ENCODE measurements around the gene PMM2.

The PMM2 gene

DNA sequence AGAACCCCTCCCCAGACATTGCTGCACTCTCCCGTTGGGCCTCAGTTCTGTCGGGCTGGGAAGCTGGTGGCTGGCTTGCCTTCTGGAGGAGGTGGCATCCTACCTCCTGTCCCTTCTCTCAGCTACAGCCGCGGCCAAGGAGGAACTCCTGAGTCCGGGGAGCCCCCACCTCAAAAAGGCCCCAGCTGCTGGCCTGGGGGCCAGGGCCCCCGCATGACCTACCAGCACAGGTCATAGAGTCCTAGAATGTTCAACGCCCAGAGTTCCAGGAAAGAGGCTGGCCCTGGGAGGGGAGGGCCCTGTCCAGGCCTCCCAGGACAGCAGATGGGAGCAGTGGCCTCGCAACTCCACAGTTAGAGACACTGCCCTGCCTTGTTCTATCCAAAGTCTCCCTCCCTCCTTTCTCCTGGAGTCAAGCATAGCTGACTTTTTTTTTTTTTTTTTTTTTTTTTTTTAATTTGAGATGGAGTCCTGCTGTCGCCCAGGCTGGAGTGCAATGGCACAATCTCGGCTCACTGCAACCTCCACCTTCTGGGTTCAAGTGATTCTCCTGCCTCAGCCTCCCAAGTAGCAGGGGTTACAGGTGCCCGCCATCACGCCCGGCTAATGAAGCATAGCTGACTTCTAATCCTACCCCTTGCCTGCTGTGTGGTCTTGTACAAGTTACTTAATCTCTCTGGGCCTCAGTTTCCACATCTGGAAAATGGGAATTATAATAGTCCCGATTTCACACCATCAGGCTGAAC lies 64.1 kb downstream of the PMM2 start:
- no peak overlapping the region for H3K4me3 Mint-ChIP-seq
- H3K27ac Mint-ChIP-seq (ENCODE audit: low read depth) = peak overlapping the region; percentile 70
- no peaks in the 10 kb centered on the region for H3K9me3 Mint-ChIP-seq

GRCh38 chr16:8862309-8863130 lies 64.9 kb downstream of the PMM2 start:
- H3K4me1 Mint-ChIP-seq = peaks cover 51% of the 10 kb centered on the region
- H3K9me3 Mint-ChIP-seq = no peaks in the 10 kb centered on the region
- DNase-seq (ENCODE audit: low spot score in 2 of 2) (no peak), ATAC-seq (replicated peaks; ENCODE audit: extremely low read depth, poor library complexity, severe bottlenecking) (no peak)
- no peaks in the 10 kb centered on the region for H3K27me3 Mint-ChIP-seq
- H3K36me3 Mint-ChIP-seq (ENCODE audit: insufficient read depth) = peaks cover 15% of the 10 kb centered on the region
- H3K4me3 Mint-ChIP-seq = no peak overlapping the region
- H3K27ac Mint-ChIP-seq (ENCODE audit: low read depth) = peak overlapping the region; percentile 70

More for the DNA sequence above, 64.1 kb downstream of the PMM2 start:
- Mint-ChIP-seq H3K27me3 (no peaks in the 10 kb centered on the region), H3K36me3 (ENCODE audit: insufficient read depth) (peaks cover 19% of the 10 kb centered on the region), H3K4me1 (peaks cover 44% of the 10 kb centered on the region)
- no peak for ATAC-seq (replicated peaks; ENCODE audit: extremely low read depth, poor library complexity, severe bottlenecking)
- DNase-seq (ENCODE audit: low spot score in 2 of 2) = no peak

- Mint-ChIP-seq H3K4me1 (peaks cover 53% of the 10 kb centered on the region), H3K27me3 (no peaks in the 10 kb centered on the region), H3K9me3 (no peaks in the 10 kb centered on the region), H3K36me3 (ENCODE audit: insufficient read depth) (peaks cover 11% of the 10 kb centered on the region), H3K4me3 (no peak overlapping the region), H3K27ac (ENCODE audit: low read depth) (peak overlapping the region; percentile 29)
- DNase-seq (ENCODE audit: low spot score in 2 of 2) = no peak
- ATAC-seq (replicated peaks; ENCODE audit: extremely low read depth, poor library complexity, severe bottlenecking) = no peak
Measured at GRCh38 chr16:8863594-8864424, 66.2 kb downstream of the PMM2 start.

GRCh38 chr16:8864480-8865110 lies 67.0 kb downstream of the PMM2 start:
- peak overlapping the region; percentile 29 for H3K27ac Mint-ChIP-seq (ENCODE audit: low read depth)
- H3K36me3 Mint-ChIP-seq (ENCODE audit: insufficient read depth) = peaks cover 10% of the 10 kb centered on the region
- DNase-seq (ENCODE audit: low spot score in 2 of 2) = no peak
- no peak overlapping the region for H3K4me3 Mint-ChIP-seq
- H3K4me1 Mint-ChIP-seq = peaks cover 59% of the 10 kb centered on the region
- no peak for ATAC-seq (replicated peaks; ENCODE audit: extremely low read depth, poor library complexity, severe bottlenecking)
- no peaks in the 10 kb centered on the region for H3K9me3 Mint-ChIP-seq
- H3K27me3 Mint-ChIP-seq = no peaks in the 10 kb centered on the region

- ATAC-seq (replicated peaks; ENCODE audit: extremely low read depth, poor library complexity, severe bottlenecking) = no peak
- no peak overlapping the region for H3K4me3 Mint-ChIP-seq
Measured at GRCh38 chr16:8865145-8865882, 67.7 kb downstream of the PMM2 start.

DNA sequence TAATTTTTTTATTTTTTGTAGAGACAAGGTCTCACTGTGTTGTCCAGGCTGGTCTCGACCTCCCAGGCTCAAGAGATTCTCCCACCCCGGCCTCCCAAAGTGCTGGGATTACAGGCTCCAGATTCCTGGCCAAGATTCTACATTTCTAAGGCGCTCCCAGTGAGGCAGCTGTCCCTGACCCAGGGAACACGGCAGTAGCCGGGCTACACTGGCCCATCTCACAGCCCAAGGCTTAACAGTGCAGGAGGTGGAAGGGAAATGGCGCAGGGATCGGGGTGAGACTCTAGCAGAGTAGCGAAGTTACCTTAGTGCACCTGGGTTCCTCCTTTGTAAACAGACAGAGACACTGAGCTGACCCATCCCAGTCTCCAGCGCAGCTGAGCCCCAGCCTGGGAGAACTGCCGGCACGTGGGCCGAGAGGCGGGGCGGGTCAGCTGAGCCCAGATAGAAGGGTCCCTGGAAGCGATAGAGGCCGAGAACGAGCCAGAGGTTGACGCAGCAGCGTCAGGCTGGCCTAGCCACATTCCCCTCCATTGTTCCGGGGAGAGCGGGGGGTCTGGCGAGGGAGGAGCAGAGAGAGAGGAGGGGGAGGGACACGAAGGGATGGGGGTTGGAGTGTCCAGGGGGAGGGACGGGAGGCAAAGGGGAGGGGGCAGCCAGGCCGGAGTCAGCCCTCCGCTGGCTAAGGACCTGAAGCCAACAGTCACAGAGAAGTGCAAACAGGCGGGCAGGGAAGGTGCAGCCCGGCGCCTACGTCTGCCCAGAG lies 68.7 kb downstream of the PMM2 start:
- Mint-ChIP-seq H3K9me3 (no peaks in the 10 kb centered on the region), H3K4me1 (peaks cover 62% of the 10 kb centered on the region), H3K27me3 (no peaks in the 10 kb centered on the region), H3K36me3 (ENCODE audit: insufficient read depth) (peaks cover 10% of the 10 kb centered on the region), H3K4me3 (peak overlapping the region; percentile 98), H3K27ac (ENCODE audit: low read depth) (peak overlapping the region; percentile 72)
- DNase-seq (ENCODE audit: low spot score in 2 of 2) (no peak), ATAC-seq (replicated peaks; ENCODE audit: extremely low read depth, poor library complexity, severe bottlenecking) (no peak)

More at GRCh38 chr16:8865145-8865882, 67.7 kb downstream of the PMM2 start:
- DNase-seq (ENCODE audit: low spot score in 2 of 2) = no peak
- peaks cover 55% of the 10 kb centered on the region for H3K4me1 Mint-ChIP-seq
- H3K27ac Mint-ChIP-seq (ENCODE audit: low read depth) = no peak overlapping the region
- H3K27me3 Mint-ChIP-seq = no peaks in the 10 kb centered on the region
- no peaks in the 10 kb centered on the region for H3K9me3 Mint-ChIP-seq
- H3K36me3 Mint-ChIP-seq (ENCODE audit: insufficient read depth) = peaks cover 10% of the 10 kb centered on the region

GRCh38 chr16:8866884-8867215 lies 69.2 kb downstream of the PMM2 start:
- H3K9me3 Mint-ChIP-seq = no peaks in the 10 kb centered on the region
- no peak for ATAC-seq (replicated peaks; ENCODE audit: extremely low read depth, poor library complexity, severe bottlenecking)
- H3K36me3 Mint-ChIP-seq (ENCODE audit: insufficient read depth) = peaks cover 10% of the 10 kb centered on the region
- DNase-seq (ENCODE audit: low spot score in 2 of 2) = no peak
- peak overlapping the region; percentile 93 for H3K27ac Mint-ChIP-seq (ENCODE audit: low read depth)
- no peaks in the 10 kb centered on the region for H3K27me3 Mint-ChIP-seq
- peak overlapping the region; percentile 98 for H3K4me3 Mint-ChIP-seq
- H3K4me1 Mint-ChIP-seq = peaks cover 62% of the 10 kb centered on the region

- peaks cover 57% of the 10 kb centered on the region for H3K4me1 Mint-ChIP-seq
- no peaks in the 10 kb centered on the region for H3K9me3 Mint-ChIP-seq
- peak; percentile 10 for ATAC-seq (replicated peaks; ENCODE audit: extremely low read depth, poor library complexity, severe bottlenecking)
- peak overlapping the region; percentile 98 for H3K4me3 Mint-ChIP-seq
- peaks cover 10% of the 10 kb centered on the region for H3K36me3 Mint-ChIP-seq (ENCODE audit: insufficient read depth)
- H3K27me3 Mint-ChIP-seq = no peaks in the 10 kb centered on the region
- peak overlapping the region; percentile 93 for H3K27ac Mint-ChIP-seq (ENCODE audit: low read depth)
- DNase-seq (ENCODE audit: low spot score in 2 of 2) = no peak
Measured at GRCh38 chr16:8867216-8867931, 69.7 kb downstream of the PMM2 start.

GRCh38 chr16:8867932-8868415 lies 70.3 kb downstream of the PMM2 start:
- peak; percentile 36 to 65 for DNase-seq (ENCODE audit: low spot score in 2 of 2)
- ATAC-seq (replicated peaks; ENCODE audit: extremely low read depth, poor library complexity, severe bottlenecking) = peak; percentile 65
- H3K4me3 Mint-ChIP-seq = peak overlapping the region; percentile 98
- peaks cover 53% of the 10 kb centered on the region for H3K4me1 Mint-ChIP-seq
- no peaks in the 10 kb centered on the region for H3K9me3 Mint-ChIP-seq
- H3K27me3 Mint-ChIP-seq = no peaks in the 10 kb centered on the region
- H3K27ac Mint-ChIP-seq (ENCODE audit: low read depth) = peak overlapping the region; percentile 93
- peaks cover 11% of the 10 kb centered on the region for H3K36me3 Mint-ChIP-seq (ENCODE audit: insufficient read depth)

DNA sequence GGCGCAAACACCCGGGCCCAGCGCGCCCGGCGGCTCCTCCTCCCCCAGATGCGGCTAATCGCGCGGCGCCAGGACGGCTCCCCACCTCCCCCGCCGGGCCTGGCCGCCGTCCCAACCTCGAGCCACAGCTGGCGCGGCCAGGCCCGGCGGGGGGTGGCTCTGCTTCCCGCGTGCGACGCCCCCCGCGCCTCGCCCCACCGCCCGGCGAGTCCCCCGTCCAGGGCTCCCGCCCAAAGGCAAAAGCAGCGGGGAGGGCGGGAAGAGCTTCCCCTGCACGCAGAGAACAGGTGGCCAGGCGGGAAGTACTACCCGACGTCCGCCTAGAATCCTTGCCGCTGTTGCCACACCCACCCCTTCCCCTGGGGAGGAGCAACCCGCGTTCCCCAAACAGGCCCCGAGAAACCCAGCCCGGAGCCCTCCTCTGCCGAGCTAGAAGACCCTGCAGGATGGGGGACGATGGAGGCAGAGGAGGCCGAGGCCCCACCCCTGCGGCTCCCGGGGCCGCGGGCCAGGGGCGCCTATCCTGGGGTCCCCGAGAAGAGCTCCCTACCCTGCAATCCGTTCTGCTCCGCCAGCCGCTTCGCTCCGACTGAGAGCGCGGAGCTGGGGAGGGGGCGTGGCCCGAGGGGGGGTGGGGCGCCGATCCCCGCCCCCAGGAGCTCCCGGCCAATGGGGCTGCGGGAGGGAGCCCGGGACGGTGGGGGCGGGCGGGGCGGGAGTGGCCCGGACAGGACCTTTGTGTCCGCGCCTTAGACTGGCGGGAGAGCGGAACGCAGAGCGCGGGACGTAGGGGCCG lies 71.0 kb downstream of the PMM2 start, which contains the start of gene CARHSP1:
Gene CARHSP1 (minus strand): TSS at position 591 of the 796 bp plus-strand sequence. CDS start 9,678 bp downstream, outside the sequence.
- ATAC-seq (replicated peaks; ENCODE audit: extremely low read depth, poor library complexity, severe bottlenecking) (peak; percentile 65), DNase-seq (ENCODE audit: low spot score in 2 of 2) (peak; percentile 51 to 52)
- Mint-ChIP-seq H3K9me3 (no peaks in the 10 kb centered on the region), H3K4me1 (peaks cover 53% of the 10 kb centered on the region), H3K36me3 (ENCODE audit: insufficient read depth) (peaks cover 11% of the 10 kb centered on the region), H3K27ac (ENCODE audit: low read depth) (peak within 1 kb of the TSS; percentile 93), H3K4me3 (peak within 1 kb of the TSS; percentile 98), H3K27me3 (no peaks in the 10 kb centered on the region)
